Osteoblast (primary cell): ENCODE data around the gene DBI. TPM values are rescaled to one million over a fixed set of nuclear protein-coding genes. Genes with fewer than 3 reads are reported as not detected.

Experiments used
- DNase-seq: peaks from one replicate; pipeline ENCODE4 v3.0.0; 2011; ENCODE audit warnings: low spot score, mixed read lengths; ENCODE audit not compliant: insufficient read length; ENCODE audit errors: missing footprints
- H2AFZ ChIP-seq: 2 replicates; pipeline ENCODE4 v1.6.0; 2011; ENCODE audit warnings: mild to moderate bottlenecking, low read length
- H3K27ac ChIP-seq: 2 replicates; pipeline ENCODE4 v1.5.1; 2011; ENCODE audit warnings: mild to moderate bottlenecking, low read depth, low read length, moderate library complexity
- H3K27me3 ChIP-seq: 2 replicates; pipeline ENCODE4 v1.6.0; 2012; ENCODE audit warnings: mild to moderate bottlenecking, control low read depth, inconsistent platforms, low read length, moderate library complexity; ENCODE audit not compliant: insufficient read depth
- H3K36me3 ChIP-seq: 2 replicates; pipeline ENCODE4 v1.5.1; 2011; ENCODE audit warnings: mild to moderate bottlenecking, low read length, control low read depth, moderate library complexity; ENCODE audit not compliant: insufficient read depth
- H3K4me1 ChIP-seq: 2 replicates; pipeline ENCODE4 v1.5.1; 2011; ENCODE audit warnings: mild to moderate bottlenecking, low read length, control low read depth, moderate library complexity; ENCODE audit not compliant: insufficient read depth
- H3K4me2 ChIP-seq: 2 replicates; pipeline ENCODE4 v1.6.0; 2011; ENCODE audit warnings: mild to moderate bottlenecking, low read length; ENCODE audit not compliant: insufficient read depth
- H3K4me3 ChIP-seq: fragments of 200-600 bp; sonication (generic); 3 replicates; pipeline ENCODE4 v1.5.1; 2012; ENCODE audit warnings: mild to moderate bottlenecking, low read length, inconsistent platforms; ENCODE audit not compliant: insufficient read depth
- H3K79me2 ChIP-seq: 2 replicates; pipeline ENCODE4 v1.6.0; 2012; ENCODE audit warnings: mild to moderate bottlenecking, low read length, control low read depth, inconsistent platforms; ENCODE audit not compliant: insufficient read depth
- H3K9me3 ChIP-seq: 2 replicates; pipeline ENCODE4 v1.5.1; 2011; ENCODE audit warnings: low read depth, low read length, control low read depth
- H4K20me1 ChIP-seq: 2 replicates; pipeline ENCODE4 v1.6.0; 2012; ENCODE audit warnings: mild to moderate bottlenecking, low read length, control low read depth; ENCODE audit not compliant: insufficient read depth
- total RNA-seq: library from RNA; depleted of rRNA; stranded (reverse); fragments of >200 nt; gene quantifications from 2 replicates; pipeline ENCODE4 v1.2.3, GENCODE V29; 2012
- TF ChIP-seq, protein P1 (sequence below): IDR thresholded peaks from 2 replicates; pipeline ENCODE4 v1.5.1; 2011; ENCODE audit warnings: mild to moderate bottlenecking, low read depth, low read length, moderate library complexity; ENCODE audit errors: extremely low read depth

DBI gene
- total RNA-seq, 1 donor, result 65.1 TPM

DNA sequence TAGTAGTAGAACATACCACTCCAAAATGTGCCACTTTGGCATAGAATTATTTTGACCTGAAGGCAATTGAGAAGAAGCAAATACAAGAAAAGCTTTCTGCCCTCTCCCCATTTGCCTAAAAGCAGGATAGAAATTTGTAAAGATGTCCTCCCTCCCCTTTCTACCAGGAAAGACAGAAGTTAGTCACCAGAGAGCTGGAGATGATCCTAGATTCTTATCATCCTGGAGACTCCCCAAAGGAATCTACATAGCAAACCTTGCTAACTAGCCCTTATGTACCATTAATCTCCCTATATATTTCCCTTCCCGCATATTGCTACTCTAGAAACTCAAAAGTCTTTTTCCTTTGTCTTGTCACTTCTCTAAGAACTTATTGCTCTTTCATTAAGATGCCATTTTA, 52.3 kb downstream of the DBI start:
- Histone ChIP-seq H3K36me3 (no peaks in the 10 kb centered on the region), H4K20me1 (no peaks in the 10 kb centered on the region), H3K27me3 (peaks cover 25% of the 10 kb centered on the region), H3K27ac (no peak overlapping the region), H3K4me3 (no peak overlapping the region), H3K4me2 (no peak overlapping the region), H2AFZ (no peak overlapping the region), H3K4me1 (peaks cover 15% of the 10 kb centered on the region), H3K79me2 (no peaks in the 10 kb centered on the region), H3K9me3 (peaks cover 3% of the 10 kb centered on the region)
- DNase-seq, result no peak
- TF ChIP-seq, protein P1, sequence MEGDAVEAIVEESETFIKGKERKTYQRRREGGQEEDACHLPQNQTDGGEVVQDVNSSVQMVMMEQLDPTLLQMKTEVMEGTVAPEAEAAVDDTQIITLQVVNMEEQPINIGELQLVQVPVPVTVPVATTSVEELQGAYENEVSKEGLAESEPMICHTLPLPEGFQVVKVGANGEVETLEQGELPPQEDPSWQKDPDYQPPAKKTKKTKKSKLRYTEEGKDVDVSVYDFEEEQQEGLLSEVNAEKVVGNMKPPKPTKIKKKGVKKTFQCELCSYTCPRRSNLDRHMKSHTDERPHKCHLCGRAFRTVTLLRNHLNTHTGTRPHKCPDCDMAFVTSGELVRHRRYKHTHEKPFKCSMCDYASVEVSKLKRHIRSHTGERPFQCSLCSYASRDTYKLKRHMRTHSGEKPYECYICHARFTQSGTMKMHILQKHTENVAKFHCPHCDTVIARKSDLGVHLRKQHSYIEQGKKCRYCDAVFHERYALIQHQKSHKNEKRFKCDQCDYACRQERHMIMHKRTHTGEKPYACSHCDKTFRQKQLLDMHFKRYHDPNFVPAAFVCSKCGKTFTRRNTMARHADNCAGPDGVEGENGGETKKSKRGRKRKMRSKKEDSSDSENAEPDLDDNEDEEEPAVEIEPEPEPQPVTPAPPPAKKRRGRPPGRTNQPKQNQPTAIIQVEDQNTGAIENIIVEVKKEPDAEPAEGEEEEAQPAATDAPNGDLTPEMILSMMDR, result no peak

DNA sequence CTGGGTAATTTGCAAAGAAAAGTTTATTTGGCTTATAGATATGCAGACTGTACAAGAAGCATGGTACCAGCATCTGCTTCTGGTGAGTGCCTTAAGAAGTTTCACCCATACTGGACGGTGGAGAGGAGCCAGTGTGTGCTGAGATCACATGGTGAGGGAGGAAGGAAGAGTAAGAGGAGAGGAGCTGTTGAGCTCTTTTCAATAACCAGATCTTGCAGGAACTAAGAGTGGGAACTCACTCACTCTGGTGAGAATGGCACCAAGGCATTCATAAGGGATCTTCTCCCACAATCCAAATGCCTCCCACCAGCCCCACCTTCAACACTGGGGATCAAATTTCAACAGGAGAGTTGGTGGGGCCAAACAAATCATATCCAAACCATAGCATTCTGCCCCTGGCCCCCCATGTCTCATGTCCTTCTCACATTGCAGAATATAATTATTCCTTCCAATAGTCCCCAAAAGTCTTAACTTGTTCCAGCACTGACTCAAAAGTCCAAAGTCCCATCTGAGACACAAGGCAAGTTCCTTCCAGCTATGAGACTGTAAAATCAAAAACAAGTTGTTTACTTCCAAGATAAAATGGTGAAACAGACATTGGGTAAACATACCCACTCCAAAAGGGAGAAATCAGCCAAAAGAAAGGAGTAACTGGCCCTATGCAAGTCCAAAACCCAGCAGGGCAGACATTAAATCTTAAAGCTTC, 53.2 kb downstream of the DBI start:
- Histone ChIP-seq H3K27me3 (peaks cover 32% of the 10 kb centered on the region), H3K4me1 (peaks cover 15% of the 10 kb centered on the region), H4K20me1 (no peaks in the 10 kb centered on the region), H3K36me3 (no peaks in the 10 kb centered on the region), H3K4me3 (no peak overlapping the region), H2AFZ (no peak overlapping the region), H3K4me2 (no peak overlapping the region), H3K9me3 (peaks cover 3% of the 10 kb centered on the region), H3K27ac (no peak overlapping the region), H3K79me2 (no peaks in the 10 kb centered on the region)
- DNase-seq, result no peak
- TF ChIP-seq, protein P1, result no peak

DNA sequence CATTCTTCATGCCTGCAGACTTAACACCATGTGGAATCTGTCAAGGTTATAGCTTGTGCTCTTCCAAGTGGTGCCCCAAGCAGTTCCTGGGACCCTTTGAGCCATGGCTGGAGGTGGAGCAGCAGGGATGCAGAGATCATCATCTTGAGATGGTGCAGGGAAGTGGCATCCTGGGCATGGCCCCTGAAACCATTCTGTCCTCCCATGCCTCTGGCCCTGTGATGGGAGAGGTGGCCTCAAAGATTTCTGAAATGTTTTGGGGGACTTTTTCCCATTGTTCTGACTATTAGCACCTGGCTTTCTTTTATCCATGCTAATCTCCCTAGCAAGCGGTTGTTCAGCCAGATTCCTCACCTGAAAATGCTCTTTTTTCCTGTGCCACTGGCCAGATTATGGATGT, 54.5 kb downstream of the DBI start:
- Histone ChIP-seq H3K4me3 (no peak overlapping the region), H3K36me3 (no peaks in the 10 kb centered on the region)
- DNase-seq, result no peak

DNA sequence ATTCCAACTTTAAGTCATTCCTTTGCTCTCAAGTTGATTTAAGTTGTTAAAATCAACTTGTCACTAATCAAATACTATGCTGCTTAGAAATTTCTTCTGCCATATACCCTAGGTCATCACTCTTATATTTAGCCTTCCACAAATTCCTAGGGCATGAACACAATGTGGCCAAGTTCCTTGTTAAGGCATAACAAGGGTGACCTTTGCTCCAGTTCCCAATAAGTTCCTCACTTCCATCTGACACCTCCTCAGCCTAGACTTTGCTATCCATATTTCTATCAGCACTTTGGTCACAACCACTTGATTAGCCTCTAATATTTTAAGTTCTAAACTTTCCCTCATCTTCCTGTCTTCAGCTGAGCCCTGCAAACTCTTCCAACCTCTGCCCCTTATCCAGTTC, 55.0 kb downstream of the DBI start:
- no peaks in the 10 kb centered on the region for H3K79me2 ChIP-seq
- H3K27me3 ChIP-seq, result peaks cover 40% of the 10 kb centered on the region
- H3K4me2 ChIP-seq, result no peak overlapping the region
- peaks cover 3% of the 10 kb centered on the region for H3K9me3 ChIP-seq
- TF ChIP-seq, protein P1, result no peak
- no peak overlapping the region for H2AFZ ChIP-seq
- H3K4me3 ChIP-seq, result no peak overlapping the region
- H4K20me1 ChIP-seq, result no peaks in the 10 kb centered on the region
- DNase-seq, result no peak
- H3K4me1 ChIP-seq, result peaks cover 8% of the 10 kb centered on the region
- H3K27ac ChIP-seq, result no peak overlapping the region
- no peaks in the 10 kb centered on the region for H3K36me3 ChIP-seq

More for the DNA sequence above, 54.5 kb downstream of the DBI start:
- H3K27ac ChIP-seq, result no peak overlapping the region
- no peaks in the 10 kb centered on the region for H4K20me1 ChIP-seq
- H3K9me3 ChIP-seq, result peaks cover 3% of the 10 kb centered on the region
- peaks cover 35% of the 10 kb centered on the region for H3K27me3 ChIP-seq
- H3K4me1 ChIP-seq, result peaks cover 8% of the 10 kb centered on the region
- H3K4me2 ChIP-seq, result no peak overlapping the region
- H2AFZ ChIP-seq, result no peak overlapping the region
- TF ChIP-seq, protein P1, result no peak
- H3K79me2 ChIP-seq, result no peaks in the 10 kb centered on the region

Other genes with a start within 250 kb of the DBI start
- not detected in 2 replicates for gene C1QL2, start 208.2 kb upstream of the DBI start, total RNA-seq
- 27.4 and 40.9 TPM in 2 replicates for gene STEAP3, start 143.1 kb upstream of the DBI start, total RNA-seq
- 6.5 and 10.3 TPM in 2 replicates for gene C2orf76, start 143 bp upstream of the DBI start, total RNA-seq
- 1.1 and 1.2 TPM in 2 replicates for gene TMEM37, start 64.9 kb downstream of the DBI start, total RNA-seq
- not detected in 2 replicates for gene SCTR, start 157.5 kb downstream of the DBI start, total RNA-seq
- gene CFAP221, start 177.5 kb downstream of the DBI start, total RNA-seq, result 0.36 and 1.2 TPM in 2 replicates